MM.1S (cell line): ENCODE measurements around the gene TFR2.
"Not testable (repeated sequence)": the region's sequence is repeated elsewhere in the genome, so short reads cannot be mapped to it uniquely, and the experiment has no call there.

Experiments used
- DNase-seq: peaks from one replicate; pipeline ENCODE4 v3.0.0-alpha.2; 2015
- H2AFZ ChIP-seq: fragments of 300-600 bp; sonication (generic); 2 replicates; pipeline ENCODE4 v1.6.0; 2016; ENCODE audit warnings: antibody characterized with exemption, low read length
- H3F3A ChIP-seq: fragments of 300-600 bp; sonication (generic); 2 replicates; pipeline ENCODE4 v1.6.1; 2016; ENCODE audit warnings: mild to moderate bottlenecking, antibody characterized with exemption, low read length, moderate library complexity, mixed read lengths; ENCODE audit not compliant: insufficient read depth
- H3K27ac ChIP-seq: fragments of 300-600 bp; sonication (generic); 2 replicates; pipeline ENCODE4 v1.5.1; 2016; ENCODE audit warnings: mild to moderate bottlenecking, low read length
- H3K27me3 ChIP-seq: fragments of 300-600 bp; sonication (generic); replicated peaks from 2 replicates; pipeline ENCODE4 v1.6.0; 2016; ENCODE audit warnings: low read length; ENCODE audit not compliant: insufficient read depth
- H3K36me3 ChIP-seq: fragments of 300-600 bp; sonication (generic); replicated peaks from 2 replicates; pipeline ENCODE4 v1.6.1; 2016; ENCODE audit warnings: mild to moderate bottlenecking, low read length, mixed read lengths; ENCODE audit not compliant: insufficient read depth
- H3K4me1 ChIP-seq: fragments of 300-600 bp; sonication (generic); 2 replicates; pipeline ENCODE4 v1.6.1; 2016; ENCODE audit warnings: low read length, mixed read lengths
- H3K4me2 ChIP-seq: fragments of 300-600 bp; sonication (generic); 2 replicates; pipeline ENCODE4 v1.6.0; 2016; ENCODE audit warnings: low read depth, low read length
- H3K4me3 ChIP-seq: fragments of 300-600 bp; sonication (generic); 2 replicates; pipeline ENCODE4 v1.5.1; 2016; ENCODE audit warnings: low read length, mixed read lengths
- H3K79me2 ChIP-seq: fragments of 300-600 bp; sonication (generic); 2 replicates; pipeline ENCODE4 v1.6.1; 2016; ENCODE audit warnings: mixed run types, low read length, mixed read lengths
- H3K9ac ChIP-seq: fragments of 300-600 bp; sonication (generic); 2 replicates; pipeline ENCODE4 v1.6.1; 2016; ENCODE audit warnings: low read length, mixed read lengths
- H3K9me2 ChIP-seq: fragments of 300-600 bp; sonication (generic); replicated peaks from 2 replicates; pipeline ENCODE4 v1.6.1; 2016; ENCODE audit warnings: mild to moderate bottlenecking, low read length, mixed read lengths; ENCODE audit not compliant: insufficient read depth
- H3K9me3 ChIP-seq: fragments of 300-600 bp; sonication (generic); replicated peaks from 2 replicates; pipeline ENCODE4 v1.6.1; 2016; ENCODE audit warnings: mild to moderate bottlenecking, low read length, mixed read lengths; ENCODE audit not compliant: insufficient read depth
- H4K20me1 ChIP-seq: fragments of 300-600 bp; sonication (generic); 2 replicates; pipeline ENCODE4 v1.6.1; 2016; ENCODE audit warnings: mild to moderate bottlenecking, low read length, moderate library complexity, mixed read lengths; ENCODE audit not compliant: insufficient read depth
- EZH2 ChIP-seq: fragments of 300-600 bp; sonication (generic); optimal IDR thresholded peaks from 2 replicates; pipeline ENCODE3; 2017; ENCODE audit warnings: low read depth, mild to moderate bottlenecking, antibody characterized with exemption, low read length, mixed read lengths
- EZH2phosphoT487 ChIP-seq: fragments of 300-600 bp; sonication (generic); IDR thresholded peaks from 2 replicates; pipeline ENCODE4 v1.6.1; 2018; ENCODE audit warnings: antibody characterized with exemption, low read length
- TF ChIP-seq, protein P1 (sequence below): fragments of 300-600 bp; sonication (generic); IDR thresholded peaks from 2 replicates; pipeline ENCODE4 v1.5.1; 2016; ENCODE audit warnings: antibody characterized with exemption, low read length, mixed read lengths

Gene TFR2

DNA sequence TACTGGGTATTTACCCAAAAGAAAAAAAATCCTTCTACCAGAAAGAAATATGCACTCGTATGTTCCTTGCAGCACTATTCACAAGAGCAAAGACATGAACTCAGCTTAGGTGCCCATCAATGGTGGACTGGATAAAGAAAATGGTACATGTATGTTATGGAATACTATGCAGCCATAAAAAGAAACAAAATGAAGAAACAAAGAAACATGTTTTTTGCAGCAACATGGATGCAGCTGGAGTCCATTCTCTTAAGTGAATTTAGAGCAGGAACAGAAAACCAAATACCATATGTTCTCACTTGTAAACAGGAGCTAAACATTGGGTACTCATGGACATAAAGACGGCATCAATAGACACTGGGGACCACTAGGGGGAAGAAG, 26.7 kb upstream of the TFR2 start:
- Histone ChIP-seq H3K79me2 (no peaks in the 10 kb centered on the region), H4K20me1 (no peaks in the 10 kb centered on the region), H3K27ac (no peak overlapping the region), H3K9me2 (no peaks in the 10 kb centered on the region), H3K4me3 (no peak overlapping the region), H3K4me2 (no peak overlapping the region), H3K27me3 (peaks cover 76% of the 10 kb centered on the region), H3K9ac (no peak overlapping the region), H3K4me1 (no peaks in the 10 kb centered on the region), H3K36me3 (no peaks in the 10 kb centered on the region), H3K9me3 (no peaks in the 10 kb centered on the region), H2AFZ (no peak overlapping the region), H3F3A (no peaks in the 10 kb centered on the region)
- TF ChIP-seq, protein P1, sequence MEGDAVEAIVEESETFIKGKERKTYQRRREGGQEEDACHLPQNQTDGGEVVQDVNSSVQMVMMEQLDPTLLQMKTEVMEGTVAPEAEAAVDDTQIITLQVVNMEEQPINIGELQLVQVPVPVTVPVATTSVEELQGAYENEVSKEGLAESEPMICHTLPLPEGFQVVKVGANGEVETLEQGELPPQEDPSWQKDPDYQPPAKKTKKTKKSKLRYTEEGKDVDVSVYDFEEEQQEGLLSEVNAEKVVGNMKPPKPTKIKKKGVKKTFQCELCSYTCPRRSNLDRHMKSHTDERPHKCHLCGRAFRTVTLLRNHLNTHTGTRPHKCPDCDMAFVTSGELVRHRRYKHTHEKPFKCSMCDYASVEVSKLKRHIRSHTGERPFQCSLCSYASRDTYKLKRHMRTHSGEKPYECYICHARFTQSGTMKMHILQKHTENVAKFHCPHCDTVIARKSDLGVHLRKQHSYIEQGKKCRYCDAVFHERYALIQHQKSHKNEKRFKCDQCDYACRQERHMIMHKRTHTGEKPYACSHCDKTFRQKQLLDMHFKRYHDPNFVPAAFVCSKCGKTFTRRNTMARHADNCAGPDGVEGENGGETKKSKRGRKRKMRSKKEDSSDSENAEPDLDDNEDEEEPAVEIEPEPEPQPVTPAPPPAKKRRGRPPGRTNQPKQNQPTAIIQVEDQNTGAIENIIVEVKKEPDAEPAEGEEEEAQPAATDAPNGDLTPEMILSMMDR = no peak
- TF ChIP-seq EZH2 (no peak), EZH2phosphoT487 (no peak)
- DNase-seq = no peak

DNA sequence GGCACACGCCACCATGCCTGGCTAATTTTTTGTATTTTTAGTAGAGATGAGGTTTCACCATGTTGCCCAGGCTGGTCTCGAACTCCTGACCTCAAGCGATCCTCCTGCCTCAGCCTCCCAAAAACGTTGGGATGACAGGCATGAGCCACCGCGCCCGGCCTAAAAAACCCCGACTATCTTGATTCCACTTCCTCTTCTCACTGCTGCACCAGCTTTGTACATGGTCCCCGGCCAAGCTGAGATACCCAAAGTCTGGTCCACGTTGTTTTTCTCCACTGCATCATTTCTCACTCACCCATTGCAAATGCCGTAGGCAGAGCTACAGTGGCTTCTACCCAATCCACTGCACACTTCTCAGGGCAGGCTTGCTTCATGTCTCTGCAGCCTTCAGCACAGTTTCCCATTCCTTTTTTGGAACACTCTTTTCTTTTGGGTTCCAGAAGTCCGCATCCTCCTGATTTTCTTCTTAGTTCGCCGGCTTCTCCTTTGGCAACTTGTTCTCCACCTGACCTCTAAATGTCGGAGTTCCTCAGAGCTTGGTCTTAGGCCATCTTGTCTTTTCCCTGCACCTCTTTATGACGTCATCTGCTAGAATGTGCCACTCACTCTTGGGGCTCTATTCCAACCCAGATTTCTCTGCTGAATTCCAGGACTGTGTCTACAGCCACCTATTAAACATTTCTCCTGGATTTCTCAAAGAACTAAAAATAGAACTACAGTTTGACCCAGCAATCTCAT, 26.1 kb upstream of the TFR2 start:
- Histone ChIP-seq H3K9me3 (no peaks in the 10 kb centered on the region), H3K27me3 (peaks cover 81% of the 10 kb centered on the region), H3K4me1 (no peaks in the 10 kb centered on the region), H3K4me2 (no peak overlapping the region), H3F3A (no peaks in the 10 kb centered on the region), H3K36me3 (no peaks in the 10 kb centered on the region), H2AFZ (no peak overlapping the region), H3K4me3 (no peak overlapping the region), H3K79me2 (no peaks in the 10 kb centered on the region), H4K20me1 (no peaks in the 10 kb centered on the region), H3K27ac (no peak overlapping the region), H3K9me2 (no peaks in the 10 kb centered on the region), H3K9ac (no peak overlapping the region)
- TF ChIP-seq, protein P1 = no peak
- no peak for TF ChIP-seq EZH2
- TF ChIP-seq EZH2phosphoT487 = no peak
- DNase-seq = no peak

DNA sequence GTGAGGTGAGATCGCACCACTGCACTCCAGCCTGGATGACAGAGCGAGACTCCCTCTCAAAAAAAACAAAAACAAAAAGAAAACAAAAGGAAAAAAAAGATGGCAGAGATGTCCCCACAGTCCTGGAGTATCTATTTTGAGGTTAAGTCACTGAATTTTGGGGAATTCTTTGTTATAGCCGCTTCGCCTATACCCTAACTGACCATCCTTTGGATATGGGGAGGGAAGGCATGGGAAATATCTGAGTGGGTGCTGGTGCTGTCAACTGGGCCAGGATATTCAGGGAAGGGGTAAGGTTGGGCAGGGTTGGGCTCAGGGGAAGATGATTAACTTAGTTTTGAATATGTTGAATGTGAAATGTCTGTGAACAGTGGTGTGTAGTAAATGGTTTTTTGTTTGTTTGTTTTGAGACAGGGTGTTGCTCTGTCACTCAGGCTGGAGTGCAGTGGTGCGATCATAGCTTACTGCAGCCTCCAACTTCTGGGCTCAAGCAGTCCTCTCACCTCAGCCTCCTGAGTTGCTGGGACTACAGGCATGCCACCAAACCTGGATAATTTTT, 23.9 kb upstream of the TFR2 start:
- DNase-seq = no peak
- H3K9me3 ChIP-seq = no peaks in the 10 kb centered on the region
- H3K27ac ChIP-seq = no peak overlapping the region
- H3K4me1 ChIP-seq = no peaks in the 10 kb centered on the region
- no peaks in the 10 kb centered on the region for H3F3A ChIP-seq
- H3K9ac ChIP-seq = no peak overlapping the region
- no peaks in the 10 kb centered on the region for H3K79me2 ChIP-seq
- no peak overlapping the region for H2AFZ ChIP-seq
- H3K9me2 ChIP-seq = no peaks in the 10 kb centered on the region
- no peaks in the 10 kb centered on the region for H3K36me3 ChIP-seq
- H4K20me1 ChIP-seq = no peaks in the 10 kb centered on the region
- no peak overlapping the region for H3K4me3 ChIP-seq
- no peak overlapping the region for H3K4me2 ChIP-seq
- peaks cover 73% of the 10 kb centered on the region for H3K27me3 ChIP-seq
- TF ChIP-seq EZH2phosphoT487 = no peak
- TF ChIP-seq EZH2 = no peak
- TF ChIP-seq, protein P1 = no peak

DNA sequence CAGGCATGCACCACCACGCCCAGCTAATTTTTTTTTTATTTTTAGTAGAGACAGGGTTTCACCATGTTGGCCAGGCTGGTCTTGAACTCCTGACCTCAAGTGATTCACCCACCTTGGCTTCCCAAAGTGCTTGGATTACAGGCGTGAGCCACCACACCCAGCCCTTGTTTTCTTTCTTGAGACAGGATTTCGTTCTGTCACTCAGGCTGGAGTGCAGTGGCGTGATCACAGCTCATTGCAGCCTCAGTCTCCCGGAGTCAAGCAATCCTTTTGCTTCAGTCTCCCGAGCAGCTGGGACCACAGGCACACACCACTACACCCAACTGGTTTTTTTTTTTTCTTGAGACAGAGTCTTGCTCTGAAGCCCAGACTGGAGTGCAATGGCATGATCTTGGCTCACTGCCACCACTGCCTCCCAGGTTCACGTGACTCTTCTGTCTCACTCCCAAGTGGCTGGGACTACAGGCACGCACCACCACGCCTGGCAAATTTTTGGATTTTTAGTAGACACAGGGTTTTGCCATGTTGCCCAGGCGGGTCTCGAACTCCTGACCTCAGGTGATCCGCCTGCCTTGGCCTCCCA, 20.9 kb upstream of the TFR2 start:
- H3K4me2 ChIP-seq, H3K36me3 ChIP-seq, H2AFZ ChIP-seq, H3K4me1 ChIP-seq, H3K79me2 ChIP-seq, H3K9ac ChIP-seq, H3K9me3 ChIP-seq, H3F3A ChIP-seq, H3K4me3 ChIP-seq, H3K9me2 ChIP-seq, DNase-seq, H3K27ac ChIP-seq, H4K20me1 ChIP-seq: not testable (repeated sequence)
- H3K27me3 ChIP-seq = peaks cover 74% of the 10 kb centered on the region
